Gastrocnemius medialis (tissue), 4 donors: ENCODE results near the gene USP54.

Experiments used
- POLR2A ChIP-seq, 2 donors: fragments of 450-650 bp; IDR thresholded peaks; one replicate each; pipeline ENCODE4 v1.6.1; 2017; ENCODE audit warnings: antibody characterized with exemption in 2 of 2, mild to moderate bottlenecking in 2 of 2, moderate library complexity in 2 of 2
- TF ChIP-seq, protein P1 (sequence below), 5 experiments: fragments of 450-650 bp in 3 of 5; fragments of 200-600 bp in 2 of 5; sonication (generic) in 2 of 5; IDR thresholded peaks in 4 of 5; conservative IDR thresholded peaks in 1 of 5; 1 replicate in 4 of 5; 2 replicates in 1 of 5; pipeline ENCODE4 v1.5.1; 2016 to 2019; ENCODE audit warnings: antibody characterized with exemption in 5 of 5, mild to moderate bottlenecking in 3 of 5, moderate library complexity in 3 of 5

DNA sequence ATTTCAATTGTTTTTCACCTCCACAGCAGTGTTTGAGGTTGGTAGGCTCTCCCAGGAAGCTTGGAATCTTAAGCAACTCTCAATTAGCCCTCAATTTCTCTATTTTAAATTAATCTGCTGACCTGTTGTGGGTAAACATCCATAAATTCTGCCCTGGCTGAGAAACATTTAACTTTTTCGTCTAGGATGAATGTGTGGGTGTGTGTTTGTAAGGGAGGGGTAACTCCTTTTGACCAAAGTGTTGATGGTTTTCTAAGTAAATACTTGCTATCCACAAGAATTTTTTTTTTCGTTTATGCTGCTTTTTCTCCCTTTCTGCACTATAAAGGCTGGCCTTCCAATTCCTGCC, 96.3 kb downstream of the USP54 start:
- TF ChIP-seq POLR2A (IDR thresholded peaks at IDR 0.05), result no peak
- TF ChIP-seq, protein P1, sequence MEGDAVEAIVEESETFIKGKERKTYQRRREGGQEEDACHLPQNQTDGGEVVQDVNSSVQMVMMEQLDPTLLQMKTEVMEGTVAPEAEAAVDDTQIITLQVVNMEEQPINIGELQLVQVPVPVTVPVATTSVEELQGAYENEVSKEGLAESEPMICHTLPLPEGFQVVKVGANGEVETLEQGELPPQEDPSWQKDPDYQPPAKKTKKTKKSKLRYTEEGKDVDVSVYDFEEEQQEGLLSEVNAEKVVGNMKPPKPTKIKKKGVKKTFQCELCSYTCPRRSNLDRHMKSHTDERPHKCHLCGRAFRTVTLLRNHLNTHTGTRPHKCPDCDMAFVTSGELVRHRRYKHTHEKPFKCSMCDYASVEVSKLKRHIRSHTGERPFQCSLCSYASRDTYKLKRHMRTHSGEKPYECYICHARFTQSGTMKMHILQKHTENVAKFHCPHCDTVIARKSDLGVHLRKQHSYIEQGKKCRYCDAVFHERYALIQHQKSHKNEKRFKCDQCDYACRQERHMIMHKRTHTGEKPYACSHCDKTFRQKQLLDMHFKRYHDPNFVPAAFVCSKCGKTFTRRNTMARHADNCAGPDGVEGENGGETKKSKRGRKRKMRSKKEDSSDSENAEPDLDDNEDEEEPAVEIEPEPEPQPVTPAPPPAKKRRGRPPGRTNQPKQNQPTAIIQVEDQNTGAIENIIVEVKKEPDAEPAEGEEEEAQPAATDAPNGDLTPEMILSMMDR (IDR thresholded peaks at IDR 0.05 in 4 of 5, conservative IDR thresholded peaks at IDR 0.05 in 1 of 5), result no peak
